Hematopoietic multipotent progenitor cell (in vitro differentiated cells): ENCODE results near the gene AK5. TPM values are rescaled to one million over a fixed set of nuclear protein-coding genes. Genes with fewer than 3 reads are reported as not detected.

ENCODE experiments used
- DNase-seq, 3 donors: peaks; one replicate each; pipeline ENCODE4 v3.0.0-alpha.2; 2011 to 2015; ENCODE audit warnings: low read depth in 2 of 3, low spot score in 2 of 3
- total RNA-seq: library from RNA; depleted of rRNA; stranded (reverse); fragments of >200 nt; gene quantifications from one replicate; pipeline ENCODE4 v1.2.3, GENCODE V29; 2012

Gene AK5
- total RNA-seq, 1 donor = 0.54 TPM

DNA sequence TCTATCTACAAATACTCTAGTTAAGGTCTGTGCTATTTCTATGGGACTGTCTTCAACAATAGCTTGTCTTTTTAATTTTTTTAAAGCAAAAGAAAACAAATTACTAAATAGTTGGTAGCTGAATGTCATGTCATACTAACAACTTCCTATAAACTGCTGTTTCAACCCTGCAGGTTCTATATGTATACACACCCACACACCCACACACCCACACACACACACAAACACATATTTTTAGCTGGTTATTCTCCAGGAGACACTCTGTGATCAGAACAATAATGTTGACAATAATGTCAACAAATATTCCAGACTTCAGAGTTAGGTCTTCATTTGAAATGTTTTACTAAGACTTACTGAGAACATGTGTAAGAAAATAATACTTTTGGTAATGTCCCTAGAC is 66.7 kb downstream of the AK5 start:
- no peak for DNase-seq

- DNase-seq = no peak
These were observed 67.5 kb downstream of the AK5 start for GRCh38 chr1:77349275-77349674.

DNA sequence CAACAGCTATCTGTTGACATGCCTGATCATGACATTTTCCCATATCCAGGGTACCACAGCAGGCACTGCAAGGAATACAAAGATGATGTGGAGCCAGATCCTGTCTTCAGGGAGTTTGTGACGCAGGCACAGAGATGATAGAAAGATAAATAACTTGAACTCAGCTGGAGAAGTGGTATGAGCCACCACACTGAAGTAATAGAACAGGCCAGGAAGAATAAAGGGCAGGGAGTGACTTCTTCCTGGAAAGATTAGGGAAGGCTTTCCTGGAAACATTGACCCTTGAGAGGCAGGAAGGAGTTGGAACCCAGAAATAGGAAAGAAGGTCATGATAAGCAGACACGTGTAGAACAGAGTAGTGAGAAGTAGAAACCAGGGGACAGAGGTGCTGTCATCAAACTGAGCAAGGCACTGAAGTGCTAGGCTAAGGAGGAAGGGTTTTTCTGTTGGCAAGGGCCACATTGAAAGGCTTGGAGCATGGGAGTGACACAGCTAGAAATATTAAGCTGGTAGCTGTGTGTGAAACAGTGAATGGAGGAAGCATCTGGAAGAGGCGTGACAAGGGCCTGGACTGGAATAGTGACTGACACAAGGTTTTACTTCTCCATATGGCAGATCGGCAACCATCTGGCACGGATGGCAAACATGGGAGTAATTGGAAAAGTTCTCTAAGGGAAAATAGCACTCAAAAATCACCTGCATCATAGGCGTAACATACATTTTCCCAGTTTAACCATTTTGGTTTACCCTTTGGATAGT is 68.4 kb downstream of the AK5 start:
- peak in 1 of 3 donors; percentile 26 for DNase-seq

- no peak for DNase-seq
These were observed 72.7 kb downstream of the AK5 start for GRCh38 chr1:77354536-77354935.

GRCh38 chr1:77355010-77355409 is 73.2 kb downstream of the AK5 start:
- no peak for DNase-seq

GRCh38 chr1:77356136-77356535 is 74.3 kb downstream of the AK5 start:
- no peak for DNase-seq

DNA sequence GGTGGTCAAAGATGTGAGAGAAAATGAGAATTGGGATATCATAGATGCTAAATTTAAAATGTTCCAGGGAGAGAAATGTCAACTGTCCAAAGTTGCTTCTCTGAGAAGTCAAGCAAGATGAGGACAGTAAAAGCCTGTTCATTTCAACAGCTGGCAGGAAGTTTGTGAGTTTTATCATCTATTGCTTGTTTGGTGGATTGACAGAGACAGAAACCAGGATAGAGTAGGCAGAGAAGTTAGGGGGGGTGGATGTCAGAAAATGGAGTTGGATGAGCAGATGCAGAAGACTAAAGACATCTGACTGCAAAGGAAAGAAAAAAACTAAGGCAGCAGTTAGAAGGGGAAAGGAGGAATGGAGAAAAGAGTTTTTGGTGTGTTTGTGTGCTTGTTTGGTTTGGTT is 78.4 kb downstream of the AK5 start:
- DNase-seq = no peak

GRCh38 chr1:77361621-77362020 is 79.8 kb downstream of the AK5 start:
- DNase-seq = no peak

DNA sequence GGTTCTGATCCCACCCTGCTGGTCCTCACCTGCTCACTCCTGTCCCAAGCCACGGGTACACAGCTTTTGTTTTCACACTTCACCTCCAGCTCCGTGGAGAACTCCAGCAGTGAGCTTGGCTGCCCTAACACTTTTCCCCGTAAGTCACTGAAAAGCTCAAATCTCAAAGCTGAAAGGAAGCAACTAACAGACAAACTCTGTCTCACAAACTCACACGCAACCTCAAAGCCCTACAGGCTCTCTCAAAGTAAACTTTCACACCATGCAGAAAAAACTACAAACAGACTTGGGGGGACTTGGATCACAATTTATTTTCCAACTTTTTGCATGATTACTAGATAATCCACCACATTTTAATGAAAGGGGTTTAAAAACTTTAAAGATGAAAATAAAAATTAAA is 88.3 kb downstream of the AK5 start:
- no peak for DNase-seq

- peak in 1 of 3 donors; percentile 11 for DNase-seq
These were observed 88.9 kb downstream of the AK5 start for GRCh38 chr1:77370583-77371306.

DNA sequence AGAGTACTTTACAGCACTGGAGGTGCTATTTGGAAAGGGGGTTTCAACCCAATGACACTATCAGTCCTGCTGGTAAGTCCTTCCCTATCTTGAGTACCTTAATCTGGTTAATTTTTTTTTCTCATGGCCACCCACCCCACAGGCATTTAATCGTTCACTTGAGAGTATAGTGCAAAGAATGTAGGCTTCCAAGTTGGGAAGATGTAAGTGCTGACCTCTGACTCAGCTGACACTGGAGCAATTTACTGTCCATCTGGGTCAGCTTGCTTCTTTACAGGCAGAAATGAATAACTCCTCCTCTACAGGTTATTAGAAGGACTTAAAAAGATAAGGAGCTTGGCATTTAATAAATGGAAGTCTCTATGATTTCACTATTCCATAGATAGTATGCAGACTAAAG is 89.6 kb downstream of the AK5 start:
- DNase-seq = no peak

DNA sequence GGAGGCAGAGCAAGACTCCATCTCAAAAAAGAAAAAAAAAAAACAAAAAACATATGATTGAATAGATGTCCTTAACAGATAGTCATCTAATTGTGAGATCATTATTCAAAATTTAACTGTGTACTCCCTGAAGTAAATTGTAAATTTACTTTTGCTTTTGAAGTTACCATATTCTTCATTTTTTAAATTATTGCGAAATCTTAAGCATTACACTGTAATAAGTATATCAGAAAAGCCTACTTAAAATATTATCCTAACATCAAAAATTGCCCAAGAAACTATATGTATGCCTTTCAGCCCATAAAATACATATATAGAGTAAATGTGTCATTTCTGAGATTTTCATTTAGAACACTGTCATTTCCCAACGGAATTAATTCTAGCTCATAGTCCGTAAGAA is 91.9 kb downstream of the AK5 start:
- DNase-seq = no peak

DNA sequence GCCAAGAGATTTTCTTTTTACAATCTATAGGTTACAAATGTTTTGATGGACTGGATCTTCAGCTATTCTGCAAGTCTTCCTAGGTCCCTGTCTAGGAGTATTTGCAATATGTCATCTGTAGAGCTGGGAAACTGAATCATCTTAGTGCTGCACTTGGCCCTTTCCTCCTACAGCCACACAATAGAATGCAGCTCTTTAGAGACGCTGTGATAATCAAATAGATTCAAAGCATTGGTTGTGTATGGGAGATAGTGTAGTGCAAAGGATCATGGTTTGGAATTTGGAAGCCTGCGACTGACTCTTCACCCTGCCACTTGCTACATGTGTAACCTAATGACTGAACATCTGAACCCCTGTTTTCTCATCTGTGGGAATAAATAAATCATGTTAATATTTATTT is 93.7 kb downstream of the AK5 start:
- DNase-seq = no peak

GRCh38 chr1:77375990-77376389 is 94.2 kb downstream of the AK5 start:
- no peak for DNase-seq

DNA sequence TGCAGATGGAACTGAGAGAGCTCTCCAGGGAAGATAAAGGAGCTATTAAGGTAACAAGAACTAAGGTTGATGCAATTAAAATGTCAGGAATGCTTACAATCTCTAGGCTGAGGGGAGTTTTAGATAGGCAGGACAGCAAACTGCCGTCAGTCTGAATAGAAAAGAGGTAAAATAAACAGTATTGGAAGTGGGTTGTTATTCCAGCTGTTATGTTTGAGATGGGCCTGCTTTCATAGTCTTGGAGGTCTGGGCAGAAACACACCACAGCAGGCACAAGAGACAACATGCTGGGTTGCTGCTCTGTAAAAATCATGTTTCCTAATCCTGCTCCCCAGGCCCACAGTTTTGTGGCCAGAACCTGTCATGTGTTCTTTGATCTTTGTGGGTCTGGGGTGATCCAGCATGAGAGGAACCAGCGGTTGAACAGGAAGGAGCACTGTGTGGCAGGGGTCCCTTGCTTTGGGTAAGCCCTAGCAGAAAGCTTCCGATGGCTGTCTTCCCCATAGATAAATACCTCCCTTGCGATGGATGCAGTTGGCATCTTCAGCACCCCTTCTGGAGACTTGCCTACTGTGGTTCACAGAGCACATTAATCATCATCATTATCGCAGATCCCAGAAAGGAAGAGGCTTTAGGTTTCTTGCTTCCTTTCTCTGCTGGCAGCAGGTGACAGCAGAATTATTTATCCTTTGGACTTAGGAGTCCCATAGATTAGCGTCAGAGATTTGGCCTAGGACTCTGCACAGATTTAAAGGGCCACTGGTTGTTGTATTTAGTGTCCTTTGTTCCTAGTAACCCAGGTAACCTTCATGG is 97.1 kb downstream of the AK5 start:
- peak in 2 of 3 donors; percentile 86 to 95 for DNase-seq

DNA sequence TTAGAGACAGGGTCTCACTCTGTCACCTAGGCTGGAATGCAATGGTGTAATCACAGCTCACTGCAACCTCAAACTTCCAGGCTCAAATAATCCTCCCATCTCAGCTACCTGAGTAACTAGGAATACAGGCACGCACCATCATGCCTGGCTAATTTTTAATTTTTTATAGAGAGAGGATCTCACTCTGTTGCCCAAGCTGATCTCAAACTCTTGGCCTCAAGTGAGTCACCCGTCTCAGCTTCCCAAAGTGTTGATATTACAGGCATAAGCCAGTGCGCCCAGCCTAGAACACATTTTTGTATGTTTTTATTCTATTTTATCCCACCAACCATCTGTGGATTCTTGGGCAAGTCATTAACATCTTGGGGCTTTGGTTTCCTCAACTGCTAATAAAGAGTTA is 100.5 kb downstream of the AK5 start:
- DNase-seq = no peak

DNA sequence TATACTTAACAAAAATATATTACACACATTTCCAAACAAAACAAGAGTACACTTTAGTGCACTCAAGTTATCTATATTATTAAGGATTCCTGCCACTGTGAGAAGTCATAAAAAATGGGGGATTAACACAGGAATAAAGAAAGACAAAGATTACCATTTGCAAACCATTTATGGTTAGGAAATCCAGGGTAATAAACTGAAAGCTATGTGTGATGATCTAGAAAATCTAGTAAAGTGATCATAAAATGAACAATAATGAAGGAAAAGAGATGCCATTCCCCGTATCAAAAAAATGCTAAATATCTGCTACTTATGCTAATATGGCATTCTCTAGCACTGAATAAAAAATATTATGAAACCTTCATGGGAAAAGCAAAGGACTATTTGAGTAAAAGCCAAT is 101.4 kb downstream of the AK5 start:
- no peak for DNase-seq

- no peak for DNase-seq
These were observed 103.7 kb downstream of the AK5 start for GRCh38 chr1:77385551-77385950.

GRCh38 chr1:77386276-77386675 is 104.5 kb downstream of the AK5 start:
- no peak for DNase-seq

GRCh38 chr1:77387553-77387952 is 105.7 kb downstream of the AK5 start:
- no peak for DNase-seq

GRCh38 chr1:77388661-77389060 is 106.8 kb downstream of the AK5 start:
- no peak for DNase-seq

- no peak for DNase-seq
These were observed 110.7 kb downstream of the AK5 start for GRCh38 chr1:77392486-77392885.
